GM18502 (cell line): ENCODE data around the gene TRPM3.

Experiments
- ATAC-seq: cut with Tn5 transposase; IDR thresholded peaks from one replicate; pipeline ENCODE4 v1.9.1; 2021; ENCODE audit warnings: mild to moderate bottlenecking; ENCODE audit not compliant: unreplicated experiment, poor library complexity

Gene TRPM3

GRCh38 chr9:70597886-70598285 is 523.5 kb downstream of the TRPM3 start:
- ATAC-seq, result no peak

- ATAC-seq, result no peak
Observed at GRCh38 chr9:70595211-70595610, 526.2 kb downstream of the TRPM3 start.

- no peak for ATAC-seq
Observed at GRCh38 chr9:70594386-70594944, 527.0 kb downstream of the TRPM3 start.

- no peak for ATAC-seq
Observed at GRCh38 chr9:70593241-70593640, 528.2 kb downstream of the TRPM3 start.

GRCh38 chr9:70590315-70590677 is 531.1 kb downstream of the TRPM3 start:
- ATAC-seq, result no peak

GRCh38 chr9:70589571-70590314 is 531.7 kb downstream of the TRPM3 start:
- ATAC-seq, result no peak

GRCh38 chr9:70588999-70589398 is 532.4 kb downstream of the TRPM3 start:
- ATAC-seq, result no peak

GRCh38 chr9:70588381-70588780 is 533.0 kb downstream of the TRPM3 start:
- no peak for ATAC-seq

GRCh38 chr9:70587201-70587600 is 534.2 kb downstream of the TRPM3 start:
- no peak for ATAC-seq

GRCh38 chr9:70586476-70586875 is 534.9 kb downstream of the TRPM3 start:
- no peak for ATAC-seq

- ATAC-seq, result no peak
Observed at GRCh38 chr9:70581955-70582350, 539.5 kb downstream of the TRPM3 start.

GRCh38 chr9:70581214-70581954 is 540.0 kb downstream of the TRPM3 start:
- no peak for ATAC-seq

- ATAC-seq, result no peak
Observed at GRCh38 chr9:70580606-70581195, 540.7 kb downstream of the TRPM3 start.

- no peak for ATAC-seq
Observed at GRCh38 chr9:70579686-70580085, 541.7 kb downstream of the TRPM3 start.

GRCh38 chr9:70578720-70579119 is 542.7 kb downstream of the TRPM3 start:
- ATAC-seq, result no peak

- ATAC-seq, result no peak
Observed at GRCh38 chr9:70577671-70578070, 543.8 kb downstream of the TRPM3 start.

GRCh38 chr9:70576116-70576515 is 545.3 kb downstream of the TRPM3 start:
- ATAC-seq, result no peak

- no peak for ATAC-seq
Observed at GRCh38 chr9:70574151-70574837, 547.1 kb downstream of the TRPM3 start.

- no peak for ATAC-seq
Observed at GRCh38 chr9:70573308-70573707, 548.1 kb downstream of the TRPM3 start.

- no peak for ATAC-seq
Observed at GRCh38 chr9:70571258-70571657, 550.2 kb downstream of the TRPM3 start.

- ATAC-seq, result no peak
Observed at GRCh38 chr9:70569791-70570190, 551.6 kb downstream of the TRPM3 start.
